T-helper 2 cell treated with Interferon-gamma antibody and Interleukin-4, amounts not matched to agents 100 ng/mL and 5 ng/mL, for 36 hours (primary cell): ENCODE data around the gene IL4I1. TPM values are rescaled to one million over a fixed set of nuclear protein-coding genes. Genes with fewer than 3 reads are reported as not detected.

Source experiments
- intact Hi-C: fragments of 100-400 bp; cut with micrococcal nuclease; formaldehyde crosslinking; loops from one replicate; pipeline ENCODE4 v1.15.1; 2023
- total RNA-seq: library from RNA; stranded (reverse); gene quantifications from 2 replicates; pipeline ENCODE4 v1.2.3, GENCODE V29; 2022

Gene IL4I1
- total RNA-seq, 1 donor from 2014 or later: 1.9 TPM

- intact Hi-C loops: loop anchor here (1.0 to 2.0 kb wide), 3 partner anchors 17 to 101 kb away; partner anchors contain the start of gene MED25
These were observed 29.5 kb downstream of the IL4I1 start, which contains the start of gene PNKP for GRCh38 chr19:49866933-49867782. Gene PNKP (minus strand): TSS chr19:49867576. CDS start chr19:49867204, 372 bp downstream.

- intact Hi-C loops: no loop called here
These were observed 31.8 kb downstream of the IL4I1 start for GRCh38 chr19:49864890-49865289.

GRCh38 chr19:49863935-49864320, 32.8 kb downstream of the IL4I1 start:
- intact Hi-C loops: no loop called here

GRCh38 chr19:49863254-49863934, 33.3 kb downstream of the IL4I1 start:
- intact Hi-C loops: no loop called here

- intact Hi-C loops: no loop called here
These were observed 34.1 kb downstream of the IL4I1 start for GRCh38 chr19:49862391-49863253.

GRCh38 chr19:49861541-49862378, 34.9 kb downstream of the IL4I1 start:
- intact Hi-C loops: no loop called here

- intact Hi-C loops: no loop called here
These were observed 35.6 kb downstream of the IL4I1 start for GRCh38 chr19:49861107-49861506.

GRCh38 chr19:49860336-49861102, 36.2 kb downstream of the IL4I1 start:
- intact Hi-C loops: no loop called here

GRCh38 chr19:49859682-49860335, 36.9 kb downstream of the IL4I1 start:
- intact Hi-C loops: no loop called here

GRCh38 chr19:49858088-49858985, 38.4 kb downstream of the IL4I1 start:
- intact Hi-C loops: no loop called here

GRCh38 chr19:49857838-49858087, 38.9 kb downstream of the IL4I1 start:
- intact Hi-C loops: no loop called here

GRCh38 chr19:49857061-49857837, 39.4 kb downstream of the IL4I1 start:
- intact Hi-C loops: no loop called here

GRCh38 chr19:49856574-49857021, 40.1 kb downstream of the IL4I1 start:
- intact Hi-C loops: no loop called here

- intact Hi-C loops: no loop called here
These were observed 40.8 kb downstream of the IL4I1 start for GRCh38 chr19:49855676-49856573.

- intact Hi-C loops: no loop called here
These were observed 41.4 kb downstream of the IL4I1 start for GRCh38 chr19:49855277-49855675.

- intact Hi-C loops: no loop called here
These were observed 42.1 kb downstream of the IL4I1 start for GRCh38 chr19:49854378-49855263.
